GM12878 (cell line): ENCODE measurements around the gene SCN5A.

Experiments used
- EZH2 ChIP-seq: IDR thresholded peaks from 2 replicates; pipeline ENCODE4 v1.6.1; 2012; ENCODE audit warnings: low read depth, mild to moderate bottlenecking, control low read depth, inconsistent platforms, low read length, borderline replicate concordance; ENCODE audit not compliant: control insufficient read depth
- POLR2A ChIP-seq: IDR thresholded peaks from 2 replicates; pipeline ENCODE4 v1.6.1; 2011; ENCODE audit warnings: low read depth, mild to moderate bottlenecking, low read length
- RAD21 ChIP-seq: IDR thresholded peaks from 2 replicates; pipeline ENCODE4 v1.6.1; 2011; ENCODE audit warnings: mild to moderate bottlenecking, low read depth, low read length, moderate library complexity; ENCODE audit not compliant: insufficient read depth
- TF ChIP-seq, protein P1 (sequence below): IDR thresholded peaks from 2 replicates; pipeline ENCODE4 v1.6.1; 2012; ENCODE audit warnings: low read depth, low read length, improper control_type of control experiment

DNA sequence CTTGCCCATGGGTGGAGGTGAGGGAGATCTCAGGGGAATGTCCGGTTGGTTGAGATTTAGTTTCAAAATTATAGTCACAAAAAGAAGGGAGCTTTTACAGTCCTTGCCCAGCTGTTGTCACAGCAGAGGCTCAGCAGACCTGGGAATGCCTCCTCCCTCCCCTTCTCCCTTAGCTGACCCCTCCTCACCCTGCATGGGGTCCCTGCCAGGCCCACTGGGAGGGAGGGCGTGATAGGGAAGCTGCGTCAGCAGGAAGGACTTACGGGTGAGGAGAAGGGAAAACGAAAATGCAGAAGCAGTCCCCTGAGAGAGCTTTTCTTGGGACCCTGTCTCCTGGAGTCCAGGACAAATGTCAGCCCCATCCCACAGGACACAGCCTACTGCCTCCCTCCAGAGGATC lies 18.9 kb downstream of the SCN5A start:
- TF ChIP-seq, protein P1, sequence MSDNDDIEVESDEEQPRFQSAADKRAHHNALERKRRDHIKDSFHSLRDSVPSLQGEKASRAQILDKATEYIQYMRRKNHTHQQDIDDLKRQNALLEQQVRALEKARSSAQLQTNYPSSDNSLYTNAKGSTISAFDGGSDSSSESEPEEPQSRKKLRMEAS, result no peak
- no peak for TF ChIP-seq EZH2
- no peak for TF ChIP-seq RAD21
- no peak for TF ChIP-seq POLR2A
